K562 (cell line): ENCODE data around the gene UBR3. TPM values are rescaled to one million over a fixed set of nuclear protein-coding genes. Genes with fewer than 3 reads are reported as not detected.

Experiments
- ATAC-seq: fragments of 200-7000 bp; cut with Tn5 transposase; 3 replicates; pipeline ENCODE4 v1.9.1; 2020; ENCODE audit warnings: moderate library complexity
- BruUV-seq: library from RNA; stranded (reverse); fragments of 400-500 nt; replicated peaks from 2 replicates; lab custom pipeline; 2021; lab: Mats Ljungman, UMichigan
- CTCF ChIA-PET: fragments of 300-600 bp; formaldehyde crosslinking; extraction: SDS; loops from one replicate; lab custom pipeline; 2021; ENCODE audit warnings: low intra/inter-chr PET ratio; lab: Yijun Ruan, JAX
- POLR2A ChIA-PET: fragments of 300-600, 350-650 bp; sonication (Branson Sonifier 250); formaldehyde crosslinking; extraction: SDS; loops from one replicate; lab custom pipeline; 2021; ENCODE audit warnings: antibody characterized with exemption, inconsistent platforms; lab: Yijun Ruan, JAX
- DNase-seq, 4 experiments: peaks; one replicate each; pipeline versions ENCODE4 v3.0.0 to v3.0.0-alpha.2; 2011 to 2018; ENCODE audit warnings: low spot score in 3 of 4, mixed read lengths in 3 of 4; ENCODE audit errors: extremely low read depth in 1 of 4
- FAIRE-seq: peaks from 2 replicates; lab custom pipeline; 2011; peaks lifted over from hg19 to GRCh38; lab: Jason Lieb, UNC
- H2AFZ ChIP-seq: 2 replicates; pipeline ENCODE4 v1.6.0; 2011; ENCODE audit warnings: low read depth, low read length, control low read depth, inconsistent platforms
- H3K27ac ChIP-seq: fragments of 200-600 bp; 3 replicates; pipeline ENCODE4 v1.8.0; 2011; ENCODE audit warnings: low read depth, mild to moderate bottlenecking, control low read depth, inconsistent platforms, low read length, moderate library complexity, mixed read lengths; ENCODE audit errors: extremely low read depth
- H3K27me3 ChIP-seq, 2 experiments: fragments of 300-600 bp in 1 of 2; 2 replicates in 1 of 2; 3 replicates in 1 of 2; pipeline versions ENCODE4 v1.6.0 to v1.8.0; 2011; ENCODE audit warnings: inconsistent platforms in 2 of 2, low read length in 2 of 2, mild to moderate bottlenecking in 1 of 2, mixed read lengths in 1 of 2, moderate library complexity in 1 of 2; ENCODE audit not compliant: control insufficient read depth in 2 of 2, insufficient read depth in 2 of 2
- H3K36me3 ChIP-seq: fragments of 300-600 bp; 3 replicates; pipeline ENCODE4 v1.8.0; 2011; ENCODE audit warnings: mild to moderate bottlenecking, low read length, inconsistent platforms; ENCODE audit not compliant: control insufficient read depth, insufficient read depth
- H3K4me1 ChIP-seq, 2 experiments: fragments of 200-600 bp in 1 of 2; replicated peaks in 1 of 2; 2 replicates in 1 of 2; 3 replicates in 1 of 2; pipeline versions ENCODE4 v1.5.1 to v1.8.0; 2011; ENCODE audit warnings: inconsistent platforms in 2 of 2, low read length in 2 of 2, mild to moderate bottlenecking in 1 of 2, mixed read lengths in 1 of 2, moderate library complexity in 1 of 2; ENCODE audit not compliant: control insufficient read depth in 2 of 2, insufficient read depth in 2 of 2
- H3K4me2 ChIP-seq: 2 replicates; pipeline ENCODE4 v1.6.1; 2011; ENCODE audit warnings: low read length, control low read depth, inconsistent platforms, mixed read lengths; ENCODE audit not compliant: insufficient read depth
- H3K4me3 ChIP-seq: fragments of 200-600 bp; sonication (generic), shearing (Covaris generic); 2 replicates; pipeline ENCODE4 v1.5.1; 2016; ENCODE audit warnings: control low read depth, inconsistent platforms
- H3K79me2 ChIP-seq: fragments of 200-600 bp; 3 replicates; pipeline ENCODE4 v1.8.0; 2011; ENCODE audit warnings: low read length, inconsistent platforms; ENCODE audit not compliant: control insufficient read depth, insufficient read depth
- H3K9ac ChIP-seq, 2 experiments: 2 replicates each; pipeline versions ENCODE4 v1.6.0 to v1.6.1; 2011; ENCODE audit warnings: low read depth in 2 of 2, low read length in 2 of 2, control low read depth in 1 of 2, inconsistent platforms in 1 of 2, mild to moderate bottlenecking in 1 of 2, mixed read lengths in 1 of 2; ENCODE audit not compliant: insufficient read depth in 1 of 2
- H3K9me1 ChIP-seq: one replicate; pipeline ENCODE4 v1.6.0; 2011; ENCODE audit warnings: inconsistent platforms, mild to moderate bottlenecking, low read length, moderate library complexity; ENCODE audit not compliant: control insufficient read depth, insufficient read depth
- H3K9me3 ChIP-seq: replicated peaks from 2 replicates; pipeline ENCODE4 v1.5.1; 2011; ENCODE audit warnings: low read depth, low read length, inconsistent platforms; ENCODE audit not compliant: control insufficient read depth, insufficient read depth
- H4K20me1 ChIP-seq: replicated peaks from 2 replicates; pipeline ENCODE4 v1.6.1; 2011; ENCODE audit warnings: low read length, inconsistent platforms, mixed read lengths; ENCODE audit not compliant: control insufficient read depth, insufficient read depth
- BHLHE40 ChIP-seq: IDR thresholded peaks from 2 replicates; pipeline ENCODE4 v1.6.1; 2011; ENCODE audit warnings: low read length, improper control_type of control experiment
- BRF1 ChIP-seq: IDR thresholded peaks from 3 replicates; pipeline ENCODE4 v1.6.1; 2011; ENCODE audit warnings: borderline replicate concordance, mild to moderate bottlenecking; ENCODE audit not compliant: insufficient read length; ENCODE audit errors: extremely low read depth
- FOXA1 ChIP-seq: fragments of 450-650 bp; IDR thresholded peaks from 2 replicates; pipeline ENCODE4 v1.6.1; 2016; ENCODE audit warnings: mild to moderate bottlenecking, borderline replicate concordance
- PHF20 ChIP-seq: fragments of 450-650 bp; IDR thresholded peaks from 2 replicates; pipeline ENCODE4 v1.6.1; 2018; ENCODE audit not compliant: partially characterized antibody
- POLR2A ChIP-seq: fragments of 450-650 bp; conservative IDR thresholded peaks from 2 replicates; pipeline ENCODE4 v1.6.1; 2016
- POLR2AphosphoS2 ChIP-seq: IDR thresholded peaks from 2 replicates; pipeline ENCODE4 v1.6.1; 2012; ENCODE audit warnings: low read length, improper control_type of control experiment
- TBL1XR1 ChIP-seq, 2 experiments: IDR thresholded peaks; 2 replicates each; pipeline ENCODE4 v1.6.1; 2012; ENCODE audit warnings: improper control_type of control experiment in 2 of 2, low read length in 2 of 2, mild to moderate bottlenecking in 1 of 2
- in situ Hi-C: fragments of 300-500 bp; cut with MboI; formaldehyde crosslinking; loops from 4 replicates; pipeline ENCODE4 v1.15.0; 2018; ENCODE audit warnings: inconsistent platforms, mixed read lengths
- intact Hi-C: fragments of 100-400 bp; cut with micrococcal nuclease; formaldehyde crosslinking; loops from 2 replicates; pipeline ENCODE4 v1.14.2; 2022
- polyA plus RNA-seq, 8 experiments: library from polyadenylated mRNA; depleted of rRNA in 4 of 8; stranded (reverse) in 5 of 8; unstranded in 3 of 8; fragments of >200 nt; fragmentation: Nextera tagmentation in 2 of 8; fragmentation: Illumina TruSeq in 1 of 8; extraction: Ambion mirVana in 2 of 8; extraction: Trizol in 1 of 8; gene quantifications; 2 replicates each; pipeline versions ENCODE4 v1.2.1 to v1.2.3, GENCODE V29; 2011 to 2014; ENCODE audit warnings: inconsistent platforms in 1 of 8, missing spikeins in 1 of 8
- total RNA-seq, 7 experiments: library from RNA; depleted of rRNA in 6 of 7; stranded (reverse); fragments of >200 nt in 6 of 7; fragmentation: Illumina TruSeq in 2 of 7; extraction: Trizol in 2 of 7; gene quantifications; 2 replicates each; pipeline versions ENCODE4 v1.2.1 to v1.2.3, GENCODE V29; 2011 to 2021; ENCODE audit warnings: low replicate concordance in 1 of 7
- TF ChIP-seq, protein P1 (sequence below): fragments of 250-450 bp; sonication (Bioruptor Pico); IDR thresholded peaks from 2 replicates; pipeline ENCODE4 v1.8.0; 2021; ENCODE audit warnings: borderline replicate concordance, mild to moderate bottlenecking, moderate library complexity; ENCODE audit not compliant: poor library complexity, severe bottlenecking

UBR3 gene
- total and polyA plus RNA-seq, 9 of the 15 experiments (the other 6 are each of a cell fraction or from before 2014, with no cell fraction given), result 14.4 to 63.5 (median 40.4) TPM

DNA sequence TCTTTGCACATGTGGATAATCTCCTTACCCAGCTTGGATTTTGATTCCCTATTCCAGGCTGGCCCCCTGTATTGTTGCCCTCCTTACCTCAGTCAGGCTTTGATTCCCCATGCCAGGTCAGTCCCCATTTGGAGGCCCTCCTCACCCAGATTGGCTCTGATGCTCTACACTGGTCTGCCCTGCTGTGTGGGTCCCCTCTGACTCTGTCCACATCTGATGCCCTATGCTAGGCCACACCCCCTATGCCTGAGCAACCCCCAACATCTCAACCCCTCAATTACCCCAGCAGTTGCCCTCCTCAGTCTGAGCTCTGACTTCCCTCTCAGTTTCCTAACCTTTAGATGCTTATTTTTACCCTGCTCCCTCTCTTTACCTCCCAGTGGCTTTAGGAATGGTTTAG lies 89.4 kb downstream of the UBR3 start:
- no peaks in the 10 kb centered on the region for H3K9me3 ChIP-seq
- POLR2A ChIA-PET, result interaction anchor here (0.7 kb wide), 1 partner anchor 1383 kb away, joined by 3 read pairs; no protein-coding TSS in a partner anchor
- no peak overlapping the region for H3K9ac ChIP-seq
- intact Hi-C loops (no loop called here), in situ Hi-C loops (no loop called here)
- H3K4me2 ChIP-seq, result no peak overlapping the region
- no peaks in the 10 kb centered on the region for H3K27me3 ChIP-seq
- H3K79me2 ChIP-seq, result no peaks in the 10 kb centered on the region
- no TSS peak for BruUV-seq
- no peaks in the 10 kb centered on the region for H3K9me1 ChIP-seq
- H3K4me1 ChIP-seq, result no peaks in the 10 kb centered on the region; a peak in 1 of 5 replicates
- FAIRE-seq (no peak), ATAC-seq (no peak), DNase-seq (no peak)
- peaks cover 54% of the 10 kb centered on the region for H3K36me3 ChIP-seq
- H3K4me3 ChIP-seq, result no peak overlapping the region
- H2AFZ ChIP-seq, result no peak overlapping the region
- no peak overlapping the region for H3K27ac ChIP-seq
- CTCF ChIA-PET, result no interaction called here
- TF ChIP-seq POLR2AphosphoS2 (no peak), BHLHE40 (no peak), FOXA1 (no peak), TBL1XR1 (IDR thresholded peaks at IDR 0.05; ENCODE audit: low read length in 2 of 2) (no peak), POLR2A (0 out of 2 replicates have a peak, but pooled peaks have one; percentile 24), PHF20 (no peak), BRF1 (no peak)
- TF ChIP-seq, protein P1, sequence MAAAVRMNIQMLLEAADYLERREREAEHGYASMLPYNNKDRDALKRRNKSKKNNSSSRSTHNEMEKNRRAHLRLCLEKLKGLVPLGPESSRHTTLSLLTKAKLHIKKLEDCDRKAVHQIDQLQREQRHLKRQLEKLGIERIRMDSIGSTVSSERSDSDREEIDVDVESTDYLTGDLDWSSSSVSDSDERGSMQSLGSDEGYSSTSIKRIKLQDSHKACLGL (CRISPR knock-in tag), result no peak
- TF ChIP-seq, all 486 proteins: peak for 1
- no peaks in the 10 kb centered on the region for H4K20me1 ChIP-seq
